HepG2 (cell line): ENCODE results near the gene MATN1. TPM values are rescaled to one million over a fixed set of nuclear protein-coding genes. Genes with fewer than 3 reads are reported as not detected.

Source experiments
- DRAP1 ChIP-seq: IDR thresholded peaks from 2 replicates; pipeline ENCODE4 v1.6.1; 2016; ENCODE audit warnings: missing genetic modification reagents, missing compliant biosample characterization
- HOXA9 ChIP-seq: sonication (generic); formaldehyde crosslinking; IDR thresholded peaks from 2 replicates; pipeline ENCODE4 v1.8.1; 2022; ENCODE audit warnings: missing genetic modification reagents, mild to moderate bottlenecking, moderate library complexity, borderline replicate concordance
- LCORL ChIP-seq, 2 experiments: fragments of 450-650 bp in 1 of 2; sonication (generic) in 1 of 2; formaldehyde crosslinking in 1 of 2; IDR thresholded peaks; 2 replicates each; pipeline versions ENCODE4 v1.5.0 to v1.6.1; 2017 to 2020; ENCODE audit warnings: antibody characterized with exemption in 1 of 2, missing genetic modification reagents in 1 of 2
- RAD51 ChIP-seq: fragments of 450-650 bp; IDR thresholded peaks from 2 replicates; pipeline ENCODE4 v1.6.1; 2016; ENCODE audit warnings: borderline replicate concordance
- STAT6 ChIP-seq: sonication (generic); formaldehyde crosslinking; IDR thresholded peaks from 2 replicates; pipeline ENCODE4 v1.4.0; 2020; ENCODE audit warnings: missing genetic modification reagents, mild to moderate bottlenecking, borderline replicate concordance
- TOE1 ChIP-seq: sonication (generic); formaldehyde crosslinking; IDR thresholded peaks from 2 replicates; pipeline ENCODE4 v1.4.0; 2020; ENCODE audit warnings: mild to moderate bottlenecking, missing genetic modification reagents
- ZBTB44 ChIP-seq: sonication (generic); formaldehyde crosslinking; IDR thresholded peaks from 2 replicates; pipeline ENCODE4 v1.4.0; 2020; ENCODE audit warnings: missing genetic modification reagents
- ZBTB7A ChIP-seq: sonication (generic); formaldehyde crosslinking; IDR thresholded peaks from 2 replicates; pipeline ENCODE4 v1.8.0; 2022; ENCODE audit warnings: mild to moderate bottlenecking, missing genetic modification reagents
- ZNF20 ChIP-seq: sonication (generic); formaldehyde crosslinking; IDR thresholded peaks from 2 replicates; pipeline ENCODE4 v1.4.0; 2020; ENCODE audit warnings: mild to moderate bottlenecking, moderate library complexity, missing genetic modification reagents
- ZNF225 ChIP-seq: sonication (generic); formaldehyde crosslinking; IDR thresholded peaks from 2 replicates; pipeline ENCODE4 v1.4.0; 2020; ENCODE audit warnings: mild to moderate bottlenecking, missing genetic modification reagents
- ZNF280D ChIP-seq: sonication (generic); formaldehyde crosslinking; IDR thresholded peaks from 2 replicates; pipeline ENCODE4 v1.5.1; 2020; ENCODE audit warnings: mild to moderate bottlenecking, missing genetic modification reagents
- ZNF34 ChIP-seq: sonication (generic); formaldehyde crosslinking; IDR thresholded peaks from 2 replicates; pipeline ENCODE4 v1.4.0; 2020; ENCODE audit warnings: mild to moderate bottlenecking, missing genetic modification reagents, borderline replicate concordance
- ZNF354B ChIP-seq: sonication (generic); formaldehyde crosslinking; IDR thresholded peaks from 2 replicates; pipeline ENCODE4 v1.8.0; 2022; ENCODE audit warnings: mild to moderate bottlenecking, missing genetic modification reagents
- ZNF530 ChIP-seq: sonication (generic); formaldehyde crosslinking; IDR thresholded peaks from 2 replicates; pipeline ENCODE4 v1.5.0; 2020; ENCODE audit warnings: low read depth, mild to moderate bottlenecking, missing genetic modification reagents
- ZNF562 ChIP-seq: sonication (generic); formaldehyde crosslinking; IDR thresholded peaks from 2 replicates; pipeline ENCODE4 v1.8.0; 2022; ENCODE audit warnings: missing genetic modification reagents, borderline replicate concordance
- ZNF598 ChIP-seq: sonication (generic); formaldehyde crosslinking; IDR thresholded peaks from 2 replicates; pipeline ENCODE4 v1.5.1; 2020; ENCODE audit warnings: mild to moderate bottlenecking, missing genetic modification reagents, borderline replicate concordance
- ZNF841 ChIP-seq: sonication (generic); formaldehyde crosslinking; IDR thresholded peaks from 2 replicates; pipeline ENCODE4 v1.8.1; 2023; ENCODE audit warnings: missing genetic modification reagents, borderline replicate concordance
- polyA plus RNA-seq, 8 experiments: library from polyadenylated mRNA; depleted of rRNA in 3 of 8; stranded (reverse) in 7 of 8; unstranded in 1 of 8; fragments of >200 nt; fragmentation: Illumina TruSeq in 4 of 8; extraction: Trizol in 4 of 8; gene quantifications; 2 replicates each; pipeline versions ENCODE4 v1.2.1 to v1.2.3, GENCODE V29; 2011 to 2016; ENCODE audit warnings: low read depth in 4 of 8, missing spikeins in 1 of 8, mixed read lengths in 1 of 8; ENCODE audit not compliant: insufficient read depth in 1 of 8
- total RNA-seq, 5 experiments: library from RNA; depleted of rRNA; stranded (reverse); fragments of >200 nt; fragmentation: Illumina TruSeq; extraction: Trizol; gene quantifications; 2 replicates each; pipeline ENCODE4 v1.2.3, GENCODE V29; 2016; ENCODE audit warnings: low read depth in 1 of 5
- TF ChIP-seq, protein P1 (sequence below): sonication (generic); formaldehyde crosslinking; IDR thresholded peaks from 2 replicates; pipeline ENCODE4 v1.4.0; 2020; ENCODE audit warnings: missing genetic modification reagents, borderline replicate concordance

The MATN1 gene
- total and polyA plus RNA-seq, 2 of the 13 experiments (the other 11 are each of a cell fraction or from before 2014, with no cell fraction given), result 0.04 to 0.05 TPM

DNA sequence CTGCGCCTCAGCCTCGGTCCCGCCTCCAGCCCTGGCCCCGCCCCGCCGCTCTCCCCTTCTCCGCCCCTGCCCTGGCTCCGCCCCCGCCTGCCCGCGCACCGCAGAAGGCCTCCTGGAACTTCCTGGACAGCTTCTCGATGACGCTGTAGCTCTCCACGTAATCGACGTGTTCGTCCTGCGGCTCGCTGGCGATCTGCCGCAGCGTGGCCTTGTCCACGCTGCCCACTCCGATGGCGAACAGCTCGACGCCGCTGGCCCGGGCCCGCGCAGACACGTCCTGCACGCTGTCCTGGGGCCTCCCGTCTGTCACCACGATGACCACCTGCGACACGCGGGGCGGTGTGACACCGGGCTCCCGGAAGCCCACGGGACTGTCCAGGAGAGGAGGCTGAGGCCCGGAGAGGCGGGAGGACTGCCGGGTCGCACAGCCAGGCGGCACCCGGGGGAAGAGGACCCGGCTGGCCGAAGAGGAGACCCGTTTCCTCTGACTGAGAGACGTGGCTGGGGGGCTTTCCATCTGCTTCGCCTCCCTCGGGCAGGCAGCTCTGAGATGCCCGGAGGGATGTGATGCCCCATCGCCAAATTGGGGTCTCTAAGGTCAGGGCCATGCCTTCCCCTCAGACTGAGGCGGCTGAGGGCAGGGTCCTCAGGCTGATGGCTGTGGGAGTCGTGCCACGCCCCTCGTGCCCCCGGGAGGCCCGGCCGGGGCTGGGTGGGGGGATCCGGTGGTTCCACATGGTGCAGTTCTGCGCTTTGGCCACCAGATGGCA is 4.6 kb downstream of the MATN1 start (continued):
- TF ChIP-seq STAT6 (CRISPR knock-in tag) (no peak), ZNF562 (CRISPR knock-in tag) (no peak), TOE1 (CRISPR knock-in tag) (no peak), ZNF280D (CRISPR knock-in tag) (peak; percentile 85; the same call in 1 of the 2 replicates), ZNF34 (CRISPR knock-in tag) (0 out of 2 replicates have a peak, but pooled peaks have one; percentile 41), ZNF354B (CRISPR knock-in tag) (no peak), ZNF530 (no peak), ZNF841 (CRISPR knock-in tag) (no peak), LCORL (IDR thresholded peaks at IDR 0.05) (no peak), LCORL (CRISPR knock-in tag; IDR thresholded peaks at IDR 0.05) (no peak; the same call in 1 of the 2 replicates), DRAP1 (CRISPR knock-in tag) (no peak; the same call in 1 of the 2 replicates), RAD51 (no peak), ZNF225 (CRISPR knock-in tag) (peak; percentile 70; the same call in 1 of the 2 replicates), ZNF20 (0 out of 2 replicates have a peak, but pooled peaks have one; percentile 46), ZBTB7A (CRISPR knock-in tag) (no peak; the same call in none of the 2 replicates), ZNF598 (CRISPR knock-in tag) (peak; percentile 84; the same call in 1 of the 2 replicates), HOXA9 (CRISPR knock-in tag) (no peak), ZBTB44 (CRISPR knock-in tag) (peak; percentile 54; the same call in 1 of the 2 replicates)
- TF ChIP-seq, protein P1, sequence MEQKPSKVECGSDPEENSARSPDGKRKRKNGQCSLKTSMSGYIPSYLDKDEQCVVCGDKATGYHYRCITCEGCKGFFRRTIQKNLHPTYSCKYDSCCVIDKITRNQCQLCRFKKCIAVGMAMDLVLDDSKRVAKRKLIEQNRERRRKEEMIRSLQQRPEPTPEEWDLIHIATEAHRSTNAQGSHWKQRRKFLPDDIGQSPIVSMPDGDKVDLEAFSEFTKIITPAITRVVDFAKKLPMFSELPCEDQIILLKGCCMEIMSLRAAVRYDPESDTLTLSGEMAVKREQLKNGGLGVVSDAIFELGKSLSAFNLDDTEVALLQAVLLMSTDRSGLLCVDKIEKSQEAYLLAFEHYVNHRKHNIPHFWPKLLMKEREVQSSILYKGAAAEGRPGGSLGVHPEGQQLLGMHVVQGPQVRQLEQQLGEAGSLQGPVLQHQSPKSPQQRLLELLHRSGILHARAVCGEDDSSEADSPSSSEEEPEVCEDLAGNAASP (CRISPR knock-in tag), result 0 out of 2 replicates have a peak, but pooled peaks have one; percentile 18
